CD4-positive, CD25-positive, alpha-beta regulatory T cell (primary cell): ENCODE measurements around the gene C14orf132. TPM values are rescaled to one million over a fixed set of nuclear protein-coding genes. Genes with fewer than 3 reads are reported as not detected.
"Not testable (repeated sequence)": the region's sequence is repeated elsewhere in the genome, so short reads cannot be mapped to it uniquely, and the experiment has no call there.

Experiments
- ATAC-seq, 2 donors: fragments of 150-1000 bp; cut with Tn5 transposase; one replicate each; pipeline ENCODE4 v1.10.0; 2021; ENCODE audit warnings: low read depth in 2 of 2, moderate number of reproducible peaks in 2 of 2, moderate library complexity in 1 of 2
- DNase-seq, 3 donors: peaks; one replicate each; pipeline versions ENCODE4 v3.0.0 to v3.0.0-alpha.2; 2012 to 2022; ENCODE audit warnings: mixed read lengths in 1 of 3
- H3K27ac ChIP-seq: one replicate; pipeline ENCODE4 v1.7.0; 2013; ENCODE audit warnings: mild to moderate bottlenecking, low read length; ENCODE audit not compliant: insufficient read depth, poor library complexity, severe bottlenecking
- H3K27me3 ChIP-seq: one replicate; pipeline ENCODE4 v1.7.0; 2013; ENCODE audit warnings: low read length; ENCODE audit not compliant: control insufficient read depth, insufficient read depth
- H3K36me3 ChIP-seq: one replicate; pipeline ENCODE4 v1.7.0; 2013; ENCODE audit warnings: mild to moderate bottlenecking, low read length, moderate library complexity; ENCODE audit not compliant: control insufficient read depth, insufficient read depth
- H3K4me1 ChIP-seq: 2 replicates; pipeline ENCODE4 v1.7.0; 2013; ENCODE audit warnings: mild to moderate bottlenecking, low read length; ENCODE audit not compliant: insufficient read depth, control insufficient read depth, poor library complexity, severe bottlenecking
- H3K4me3 ChIP-seq: one replicate; pipeline ENCODE4 v1.7.0; 2013; ENCODE audit warnings: low read depth, mild to moderate bottlenecking, low read length, moderate library complexity
- H3K9me3 ChIP-seq, 2 experiments: 1 replicate in 1 of 2; 2 replicates in 1 of 2; pipeline ENCODE4 v1.7.0; 2013; ENCODE audit warnings: low read length in 2 of 2, mild to moderate bottlenecking in 1 of 2, moderate library complexity in 1 of 2; ENCODE audit not compliant: control insufficient read depth in 2 of 2
- H3K27ac Mint-ChIP-seq, 3 donors: one replicate each; pipeline ENCODE4 v1.8.0; 2020 to 2022; ENCODE audit warnings: mild to moderate bottlenecking in 3 of 3, mixed read lengths in 3 of 3, moderate library complexity in 2 of 3
- H3K27me3 Mint-ChIP-seq: one replicate; pipeline ENCODE4 v1.8.0; 2022; ENCODE audit warnings: mild to moderate bottlenecking, mixed read lengths
- H3K36me3 Mint-ChIP-seq: one replicate; pipeline ENCODE4 v1.8.0; 2020; ENCODE audit warnings: mixed read lengths
- H3K4me1 Mint-ChIP-seq, 4 donors: one replicate each; pipeline ENCODE4 v1.8.0; 2020 to 2022; ENCODE audit warnings: mixed read lengths in 4 of 4, mild to moderate bottlenecking in 1 of 4
- H3K4me3 Mint-ChIP-seq, 4 donors: one replicate each; pipeline ENCODE4 v1.8.0; 2020 to 2022; ENCODE audit warnings: mild to moderate bottlenecking in 4 of 4, mixed read lengths in 4 of 4, moderate library complexity in 3 of 4
- H3K9me3 Mint-ChIP-seq, 7 donors: one replicate each; pipeline ENCODE4 v1.8.0; 2020 to 2022; ENCODE audit warnings: mixed read lengths in 7 of 7, mild to moderate bottlenecking in 3 of 7, moderate library complexity in 2 of 7
- polyA plus RNA-seq, 4 donors: library from polyadenylated mRNA; unstranded; fragments of 300-500 nt; fragmentation: Illumina TruSeq; gene quantifications; one replicate each; pipeline ENCODE4 v1.2.3, GENCODE V29; 2021
- total RNA-seq: library from RNA; stranded (reverse); gene quantifications from one replicate; pipeline ENCODE4 v1.2.3, GENCODE V29; 2022

C14orf132 gene
- total and polyA plus RNA-seq, 5 donors from 2014 or later = 0.20 to 1.2 (median 0.30) TPM; not detected in 1

DNA sequence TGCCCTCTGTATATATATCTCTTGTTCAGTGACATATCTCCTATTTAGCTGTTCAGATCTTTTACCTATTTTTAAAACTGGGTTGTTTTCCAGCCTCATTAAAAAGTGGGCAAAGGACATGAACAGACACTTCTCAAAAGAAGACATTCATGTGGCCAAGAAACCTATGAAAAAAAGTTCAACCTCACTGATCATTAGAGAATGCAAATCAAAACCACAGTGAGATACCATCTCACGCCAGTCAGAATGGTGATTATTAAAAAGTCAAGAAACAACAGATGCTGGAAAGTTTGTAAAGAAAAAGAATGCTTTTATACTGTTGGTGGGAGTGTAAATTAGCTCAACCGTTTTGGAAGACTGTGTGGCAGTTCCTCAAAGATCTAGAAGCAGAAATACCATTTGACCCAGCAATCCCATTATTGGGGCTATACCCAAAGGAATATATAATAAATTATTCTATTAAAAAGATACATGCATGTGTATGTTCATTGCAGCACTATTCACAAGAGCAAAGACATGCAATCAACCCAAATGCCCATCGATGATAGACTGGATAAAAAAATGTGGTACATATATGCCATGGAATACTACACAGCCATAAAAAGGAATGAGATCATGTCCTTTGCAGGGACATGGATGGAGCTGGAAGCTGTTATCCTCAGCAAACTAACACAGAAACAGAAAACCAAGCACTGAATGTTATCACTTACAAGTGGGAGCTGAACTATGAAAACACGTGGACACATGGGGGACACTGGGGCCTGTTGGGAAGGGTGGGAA, 34.3 kb downstream of the C14orf132 start:
- H3K27me3 Mint-ChIP-seq = peaks cover 16% of the 10 kb centered on the region
- not testable (repeated sequence) for H3K9me3 Mint-ChIP-seq, H3K27me3 ChIP-seq, DNase-seq, H3K9me3 ChIP-seq, H3K36me3 Mint-ChIP-seq, H3K4me3 ChIP-seq, ATAC-seq, H3K4me3 Mint-ChIP-seq, H3K4me1 Mint-ChIP-seq, H3K36me3 ChIP-seq, H3K4me1 ChIP-seq, H3K27ac ChIP-seq, H3K27ac Mint-ChIP-seq

DNA sequence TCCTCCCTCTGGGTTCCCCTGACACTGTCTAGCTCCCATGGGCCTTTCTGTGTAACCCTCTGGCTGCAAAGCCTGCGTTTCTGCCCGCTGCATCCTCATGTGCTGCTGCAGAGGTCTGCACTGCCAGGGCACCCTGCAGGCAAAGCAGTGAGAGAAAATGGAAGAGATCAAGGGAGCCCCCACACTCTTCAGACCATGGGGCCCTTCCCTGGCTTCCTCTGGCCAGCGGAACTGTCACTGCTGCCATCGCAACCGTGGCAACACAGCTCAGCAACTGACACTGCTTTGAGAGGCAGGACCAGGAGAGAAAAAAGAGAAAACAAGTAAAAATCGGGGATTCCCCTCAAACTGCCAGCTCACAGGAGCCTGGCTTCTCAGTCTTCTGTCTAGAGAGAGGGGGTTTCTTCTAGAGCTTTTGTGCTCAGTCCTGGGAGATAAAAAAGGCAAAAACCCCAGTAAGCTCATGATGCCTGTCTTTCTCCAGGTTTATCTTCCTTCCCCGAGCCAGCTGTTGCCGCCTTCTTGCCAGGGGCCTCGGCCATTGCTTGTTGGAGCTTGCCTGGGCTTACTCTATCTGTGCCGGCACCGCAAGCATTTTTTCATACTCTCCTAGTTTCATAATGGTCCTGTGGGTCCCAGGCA, 38.9 kb downstream of the C14orf132 start:
- no peak overlapping the region for H3K27ac ChIP-seq
- H3K36me3 Mint-ChIP-seq = no peaks in the 10 kb centered on the region
- H3K27ac Mint-ChIP-seq = no peak overlapping the region

DNA sequence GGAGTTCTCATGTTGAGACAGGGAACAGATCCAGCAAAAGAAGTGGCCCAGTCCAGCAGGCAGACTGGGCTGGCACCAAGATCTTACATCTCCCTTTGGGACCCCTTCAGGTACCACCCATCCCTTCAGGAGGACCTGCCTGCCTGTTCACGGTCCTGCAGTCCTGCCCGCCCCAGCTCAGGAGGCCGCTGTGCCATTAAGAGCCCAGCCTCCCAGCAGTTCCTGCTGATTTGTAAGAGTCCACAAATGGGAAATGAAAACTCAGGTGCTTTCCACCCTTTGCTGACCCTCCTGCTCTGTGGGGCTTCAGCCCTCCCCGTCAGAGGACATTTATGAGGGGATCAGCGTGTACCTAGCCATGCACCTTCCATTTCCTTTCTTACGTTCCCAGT, 39.5 kb downstream of the C14orf132 start:
- Histone ChIP-seq H3K9me3 (no peaks in the 10 kb centered on the region), H3K27ac (no peak overlapping the region), H3K4me1 (no peaks in the 10 kb centered on the region), H3K4me3 (no peak overlapping the region), H3K27me3 (peaks cover 3% of the 10 kb centered on the region), H3K36me3 (no peaks in the 10 kb centered on the region)
- Mint-ChIP-seq H3K4me3 (no peak overlapping the region), H3K4me1 (no peaks in the 10 kb centered on the region), H3K27ac (no peak overlapping the region), H3K27me3 (peaks cover 21% of the 10 kb centered on the region), H3K36me3 (no peaks in the 10 kb centered on the region), H3K9me3 (peaks cover 0 to 6% (median 2%) of the 10 kb centered on the region in 7 donors)
- DNase-seq (no peak), ATAC-seq (no peak)

More for the DNA sequence above, 38.9 kb downstream of the C14orf132 start:
- Histone ChIP-seq H3K4me1 (no peaks in the 10 kb centered on the region), H3K4me3 (no peak overlapping the region), H3K9me3 (no peaks in the 10 kb centered on the region), H3K36me3 (no peaks in the 10 kb centered on the region), H3K27me3 (peaks cover 3% of the 10 kb centered on the region)
- ATAC-seq (no peak), DNase-seq (peak in 1 of 3 donors; percentile 6)
- peaks cover 0 to 7% (median 2%) of the 10 kb centered on the region in 7 donors for H3K9me3 Mint-ChIP-seq
- peaks cover 25% of the 10 kb centered on the region for H3K27me3 Mint-ChIP-seq
- no peaks in the 10 kb centered on the region for H3K4me1 Mint-ChIP-seq
- no peak overlapping the region for H3K4me3 Mint-ChIP-seq

DNA sequence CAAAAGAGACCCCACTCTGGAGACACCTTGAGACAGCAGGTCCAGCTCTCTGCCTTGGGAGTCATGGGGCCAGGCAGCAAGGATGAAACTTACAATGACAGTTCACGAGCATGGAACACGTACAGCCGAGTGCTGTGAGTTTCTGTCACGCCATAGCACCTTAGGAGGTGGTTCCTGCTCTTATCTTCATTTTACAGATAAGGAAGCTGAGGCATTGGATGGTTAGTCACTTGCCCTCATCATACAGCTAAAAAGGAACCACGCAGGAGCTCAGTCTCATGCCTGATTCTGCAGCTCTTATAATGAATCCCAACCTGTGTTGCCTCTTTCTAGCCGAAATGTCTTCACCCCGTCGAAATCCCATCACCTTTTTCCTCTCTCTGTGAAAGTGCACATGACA, 39.9 kb downstream of the C14orf132 start:
- no peaks in the 10 kb centered on the region for H3K4me1 Mint-ChIP-seq
- Histone ChIP-seq H3K36me3 (no peaks in the 10 kb centered on the region), H3K4me1 (no peaks in the 10 kb centered on the region), H3K27me3 (peaks cover 3% of the 10 kb centered on the region), H3K4me3 (no peak overlapping the region), H3K27ac (no peak overlapping the region), H3K9me3 (no peaks in the 10 kb centered on the region)
- H3K36me3 Mint-ChIP-seq = no peaks in the 10 kb centered on the region
- no peak overlapping the region for H3K27ac Mint-ChIP-seq
- no peak for ATAC-seq
- H3K4me3 Mint-ChIP-seq = no peak overlapping the region
- peaks cover 17% of the 10 kb centered on the region for H3K27me3 Mint-ChIP-seq
- no peak for DNase-seq
- H3K9me3 Mint-ChIP-seq = peaks cover 0 to 6% (median 0%) of the 10 kb centered on the region in 7 donors

DNA sequence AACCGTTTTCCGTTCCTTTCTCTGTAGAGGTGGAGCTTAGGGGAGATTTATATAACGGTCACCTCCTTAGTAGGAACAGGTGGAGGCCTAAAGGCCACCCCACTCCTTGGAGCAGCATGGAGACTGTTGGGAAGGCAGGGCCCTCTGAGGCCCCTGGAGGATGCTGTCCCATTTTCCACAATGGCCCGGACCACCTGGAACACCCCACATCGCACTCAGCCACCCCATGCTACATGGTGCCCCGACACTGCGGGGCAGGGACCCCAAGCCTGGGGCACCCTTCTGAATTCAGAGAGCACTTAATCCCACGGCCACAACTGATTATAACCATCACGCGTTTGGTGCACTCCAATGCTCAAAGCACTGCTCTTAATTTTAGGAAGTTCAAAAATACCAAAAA, 41.4 kb downstream of the C14orf132 start:
- Mint-ChIP-seq H3K4me1 (no peaks in the 10 kb centered on the region), H3K27ac (no peak overlapping the region), H3K9me3 (peaks cover 0 to 6% (median 0%) of the 10 kb centered on the region in 7 donors), H3K27me3 (peaks cover 16% of the 10 kb centered on the region), H3K4me3 (no peak overlapping the region), H3K36me3 (no peaks in the 10 kb centered on the region)
- DNase-seq (no peak), ATAC-seq (no peak)
- Histone ChIP-seq H3K27ac (no peak overlapping the region), H3K4me1 (no peaks in the 10 kb centered on the region), H3K9me3 (no peaks in the 10 kb centered on the region), H3K36me3 (no peaks in the 10 kb centered on the region), H3K4me3 (no peak overlapping the region), H3K27me3 (peaks cover 3% of the 10 kb centered on the region)

DNA sequence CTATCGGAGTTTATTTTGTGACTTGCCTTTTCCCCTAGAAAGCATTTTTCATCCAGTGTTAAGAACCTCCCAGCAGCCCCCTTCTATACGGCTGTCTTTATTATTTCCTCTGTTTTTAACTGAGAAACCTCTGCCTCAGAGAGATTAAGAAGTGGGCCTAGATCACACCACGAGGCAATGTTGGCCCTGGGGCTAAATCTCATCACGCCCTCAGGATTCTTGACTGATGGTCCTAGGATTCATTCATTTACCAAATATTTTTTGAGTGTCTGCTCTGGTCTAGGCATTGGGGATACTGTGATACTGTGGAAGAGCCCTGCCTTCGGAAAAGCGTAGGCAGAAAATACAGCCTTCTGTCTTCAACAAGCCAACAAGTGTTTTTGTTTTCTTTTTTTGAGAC, 42.1 kb downstream of the C14orf132 start:
- H3K27me3 ChIP-seq = peaks cover 3% of the 10 kb centered on the region
- H3K36me3 ChIP-seq = no peaks in the 10 kb centered on the region
- peaks cover 16% of the 10 kb centered on the region for H3K27me3 Mint-ChIP-seq
- no peaks in the 10 kb centered on the region for H3K4me1 ChIP-seq
- peaks cover 0 to 5% (median 0%) of the 10 kb centered on the region in 7 donors for H3K9me3 Mint-ChIP-seq
- H3K4me1 Mint-ChIP-seq = no peaks in the 10 kb centered on the region
- no peak for ATAC-seq
- no peaks in the 10 kb centered on the region for H3K36me3 Mint-ChIP-seq
- no peak overlapping the region for H3K4me3 Mint-ChIP-seq
- H3K9me3 ChIP-seq = no peaks in the 10 kb centered on the region
- H3K27ac Mint-ChIP-seq = no peak overlapping the region
- DNase-seq = no peak
- H3K4me3 ChIP-seq = no peak overlapping the region
- H3K27ac ChIP-seq = no peak overlapping the region

DNA sequence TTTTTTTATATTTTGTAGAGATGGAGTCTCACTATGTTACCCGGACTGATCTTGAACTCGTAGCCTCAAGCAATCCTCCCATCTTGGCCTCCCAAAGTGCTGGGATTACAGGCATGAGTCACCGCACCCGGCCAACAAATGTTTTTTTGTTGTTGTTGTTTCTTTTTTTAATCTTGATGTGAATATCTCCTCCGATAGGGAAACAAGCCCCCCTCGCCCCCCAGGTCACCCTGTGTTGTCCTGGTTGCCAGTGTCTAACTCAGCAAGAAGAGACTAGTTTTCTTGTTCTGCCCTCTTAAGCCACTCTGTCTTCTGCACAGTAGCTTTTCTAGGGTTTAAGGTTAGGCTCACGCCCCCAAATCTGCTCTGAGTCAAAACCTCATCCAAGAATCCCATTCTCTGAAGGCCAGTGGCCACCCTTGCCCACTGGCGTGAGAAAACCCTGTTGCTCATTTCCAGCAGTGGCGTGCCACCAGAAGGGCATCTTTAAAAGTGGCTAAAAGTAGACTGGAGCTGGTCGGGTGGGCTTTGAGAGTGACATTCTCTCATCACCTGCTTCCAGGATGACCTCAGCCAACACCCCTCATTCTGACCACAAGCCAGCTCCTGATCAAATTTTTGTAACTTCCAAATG, 42.7 kb downstream of the C14orf132 start:
- Histone ChIP-seq H3K36me3 (no peaks in the 10 kb centered on the region), H3K9me3 (no peaks in the 10 kb centered on the region), H3K4me1 (no peaks in the 10 kb centered on the region), H3K4me3 (no peak overlapping the region), H3K27ac (no peak overlapping the region), H3K27me3 (peaks cover 3% of the 10 kb centered on the region)
- no peaks in the 10 kb centered on the region for H3K4me1 Mint-ChIP-seq
- DNase-seq (no peak), ATAC-seq (no peak)
- H3K4me3 Mint-ChIP-seq = no peak overlapping the region
- peaks cover 0 to 3% (median 0%) of the 10 kb centered on the region in 7 donors for H3K9me3 Mint-ChIP-seq
- no peaks in the 10 kb centered on the region for H3K36me3 Mint-ChIP-seq
- H3K27ac Mint-ChIP-seq = no peak overlapping the region
- peaks cover 14% of the 10 kb centered on the region for H3K27me3 Mint-ChIP-seq
